GM10248 (cell line): ENCODE results near the gene AXL.

Experiments used
- CTCF ChIA-PET: fragments of 300-600 bp; sonication (Branson Sonifier 250); formaldehyde crosslinking; extraction: SDS; loops from one replicate; lab custom pipeline; 2021; ENCODE audit warnings: antibody characterized with exemption; lab: Yijun Ruan, JAX
- POLR2A ChIA-PET: fragments of 350-650 bp; sonication (Branson Sonifier 250); formaldehyde crosslinking; extraction: SDS; loops from one replicate; lab custom pipeline; 2020; ENCODE audit warnings: antibody characterized with exemption; lab: Yijun Ruan, JAX
- DNase-seq: peaks from one replicate; pipeline ENCODE4 v3.0.0; 2012; ENCODE audit errors: extremely low spot score
- CTCF ChIP-seq: IDR thresholded peaks from 2 replicates; pipeline ENCODE4 v1.5.1; 2012; ENCODE audit warnings: mild to moderate bottlenecking, low read depth; ENCODE audit errors: extremely low read depth, missing control alignments, control extremely low read depth

AXL gene

DNA sequence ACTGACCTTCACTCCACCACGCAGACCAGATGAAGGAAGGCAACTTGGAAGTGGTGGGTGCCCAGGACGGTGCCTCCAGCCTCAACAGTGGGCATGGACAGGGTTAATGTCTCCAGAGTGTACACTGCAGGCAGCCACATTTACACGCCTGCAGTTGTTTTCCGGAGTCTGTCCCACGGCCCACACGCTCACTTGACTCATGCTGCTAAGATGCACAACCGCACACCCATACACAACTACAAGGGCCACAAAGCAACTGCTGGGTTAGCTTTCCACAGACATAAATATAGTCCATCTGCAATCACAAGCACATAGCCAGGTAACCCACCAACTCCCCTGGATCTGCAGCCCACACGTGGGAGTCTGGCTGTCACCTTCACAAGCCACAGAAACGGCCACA lies 12.6 kb upstream of the AXL start:
- DNase-seq: no peak
- ChIA-PET POLR2A (no interaction called here), CTCF (interaction anchor here (1.2 to 1.8 kb wide), 4 partner anchors 10 to 102 kb away, joined by 3 to 10 read pairs (median 4); no protein-coding TSS in a partner anchor)
- no peak for TF ChIP-seq CTCF

DNA sequence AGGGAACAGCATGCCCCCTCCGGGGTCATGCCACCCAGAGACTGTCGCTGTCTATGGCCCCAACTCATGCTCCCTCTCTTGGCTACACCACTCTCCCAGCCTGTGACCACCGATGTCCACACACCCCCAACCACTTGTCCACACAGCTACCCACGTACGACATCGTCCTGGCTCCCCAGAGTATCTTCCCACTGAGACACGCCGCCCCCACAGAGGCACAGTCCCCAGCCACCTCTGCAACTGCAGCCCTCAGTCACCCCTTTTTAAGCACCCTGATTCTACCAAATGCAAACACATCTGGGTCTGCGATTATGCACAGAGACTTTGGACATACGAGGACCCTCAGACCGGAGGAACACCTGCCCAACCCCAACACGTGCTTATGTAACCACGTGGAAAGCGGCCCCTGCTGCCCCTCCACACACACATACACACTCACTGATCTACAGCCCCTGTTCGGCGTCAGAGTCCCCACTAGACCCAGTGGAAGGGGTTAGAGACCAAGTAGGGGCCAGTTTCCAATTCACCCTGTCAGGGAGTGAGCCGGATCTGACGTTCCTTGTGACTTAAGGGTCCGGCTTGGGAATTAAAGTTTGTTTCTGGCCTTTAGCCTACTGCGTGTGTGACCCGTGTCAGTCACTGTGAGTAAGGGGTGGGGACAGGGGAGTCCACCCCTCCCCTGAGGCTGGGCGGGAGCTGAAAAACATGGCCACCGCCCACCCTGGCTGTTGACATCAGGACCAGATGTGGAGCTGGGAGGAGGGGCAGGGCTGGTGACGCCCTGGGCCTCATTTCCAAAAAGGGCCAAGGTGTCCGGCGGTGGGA lies 11.9 kb upstream of the AXL start:
- DNase-seq: no peak
- no peak for TF ChIP-seq CTCF
- ChIA-PET POLR2A (no interaction called here), CTCF (interaction anchor here (1.2 to 1.8 kb wide), 3 partner anchors 11 to 101 kb away, joined by 3 to 10 read pairs (median 5); no protein-coding TSS in a partner anchor)

DNA sequence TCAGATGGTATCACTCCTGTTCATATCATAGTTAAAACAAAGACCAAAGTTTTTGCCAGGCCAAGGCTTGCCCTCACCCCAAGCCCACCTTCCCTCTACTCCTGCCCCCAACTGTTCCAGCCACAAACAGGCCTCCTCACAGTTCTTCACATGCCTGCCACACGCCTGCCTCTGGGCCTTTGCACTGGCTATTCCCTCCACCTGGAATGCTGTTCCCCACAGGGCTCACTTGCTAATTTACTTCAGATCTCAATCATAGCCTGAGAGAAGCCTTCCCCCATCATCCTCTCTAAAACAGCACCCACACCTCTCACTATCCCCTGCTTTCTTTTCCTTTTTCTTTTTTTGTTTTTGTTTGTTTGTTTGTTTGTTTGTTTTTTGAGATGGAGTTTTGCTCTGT lies 4.9 kb upstream of the AXL start:
- ChIA-PET CTCF (no interaction called here), POLR2A (no interaction called here)
- DNase-seq: no peak
- TF ChIP-seq CTCF: no peak

GRCh38 chr19:41217741-41218140 lies 1.3 kb upstream of the AXL start:
- ChIA-PET POLR2A (no interaction called here), CTCF (no interaction called here)
- DNase-seq: no peak
- no peak for TF ChIP-seq CTCF

DNA sequence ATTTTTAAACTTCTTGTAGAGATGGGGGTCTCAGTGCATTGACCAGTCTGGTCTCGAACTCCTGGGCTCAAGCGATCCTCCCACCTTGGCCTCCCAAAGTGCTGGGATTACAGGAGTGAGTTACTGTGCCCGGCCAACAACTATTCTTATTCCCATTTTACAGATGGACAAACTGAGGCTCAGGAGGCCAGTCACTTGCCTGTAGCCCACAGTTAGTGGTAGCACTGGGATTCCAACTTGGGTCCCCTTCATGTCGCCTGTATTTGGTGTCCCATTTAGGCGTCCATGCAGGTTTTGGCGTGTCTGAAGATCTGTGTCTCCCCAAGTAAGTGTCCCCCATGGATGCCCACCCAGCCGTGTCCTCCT lies 791 bp upstream of the AXL start:
- TF ChIP-seq CTCF: no peak
- no peak for DNase-seq
- ChIA-PET POLR2A (no interaction called here), CTCF (interaction anchor here (1.0 kb wide), 1 partner anchor 14 kb away, joined by 4 read pairs; no protein-coding TSS in a partner anchor)

GRCh38 chr19:41219924-41220567 lies 1.0 kb downstream of the AXL start:
- TF ChIP-seq CTCF: no peak
- POLR2A ChIA-PET: no interaction called here
- no peak for DNase-seq
- CTCF ChIA-PET: interaction anchor here (1.0 to 1.9 kb wide), 2 partner anchors 16 kb away, joined by 3 to 7 read pairs; no protein-coding TSS in a partner anchor
